ENCODE measurements around the gene CBX2.

CBX2 gene

DNA sequence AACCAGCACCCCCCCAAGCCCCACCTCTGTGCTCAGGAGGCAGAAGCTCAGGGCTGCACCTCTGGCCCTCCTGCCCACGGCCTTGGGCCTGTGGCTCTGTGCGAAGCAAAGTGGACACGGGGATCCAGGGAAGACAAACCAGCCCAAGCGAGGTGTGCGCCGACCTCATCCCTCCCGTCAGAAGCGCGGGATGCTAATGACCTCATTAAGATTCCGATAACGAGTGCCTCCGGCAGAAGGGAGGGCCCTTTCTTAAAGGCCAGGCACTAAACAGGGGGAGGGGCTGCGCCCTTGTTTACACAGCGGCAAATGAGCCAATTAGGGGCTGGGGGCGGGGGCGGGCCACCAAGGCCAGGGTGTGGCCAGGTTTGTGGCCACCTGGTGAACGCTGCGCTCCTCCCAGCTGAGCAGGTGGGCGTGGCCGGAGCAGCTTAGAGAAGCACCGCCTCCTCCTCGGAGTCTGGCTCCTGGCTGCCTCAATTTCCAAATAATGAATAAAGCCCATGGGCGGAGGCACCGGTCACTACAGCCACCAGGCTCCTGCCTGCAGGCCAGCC lies 58.1 kb downstream of the CBX2 start:
- FAIRE-seq, result no peak
- no peak for TF ChIP-seq CTCF (IDR thresholded peaks at IDR 0.05; ENCODE audit: insufficient read depth, missing control alignments)
- DNase-seq (ENCODE audit: insufficient read length, low spot score), result no peak

- FAIRE-seq, result no peak
- TF ChIP-seq CTCF (IDR thresholded peaks at IDR 0.05; ENCODE audit: insufficient read depth, missing control alignments), result no peak
- DNase-seq (ENCODE audit: insufficient read length, low spot score), result no peak
Observed at GRCh38 chr17:79836510-79836971, 58.6 kb downstream of the CBX2 start.

- no peak for TF ChIP-seq CTCF (IDR thresholded peaks at IDR 0.05; ENCODE audit: insufficient read depth, missing control alignments)
- no peak for FAIRE-seq
- no peak for DNase-seq (ENCODE audit: insufficient read length, low spot score)
Observed at GRCh38 chr17:79836972-79837887, 59.3 kb downstream of the CBX2 start.
